Epithelial cell of esophagus (primary cell): ENCODE results near the gene KCNG2.

Experiments used
- DNase-seq: peaks from one replicate; pipeline ENCODE4 v3.0.0; 2010; ENCODE audit warnings: low read depth
- H3K4me3 ChIP-seq: 2 replicates; pipeline ENCODE4 v1.5.1; 2011; ENCODE audit warnings: mild to moderate bottlenecking, low read length, control low read depth
- TF ChIP-seq, protein P1 (sequence below): IDR thresholded peaks from 2 replicates; pipeline ENCODE4 v1.5.1; 2011; ENCODE audit warnings: low read depth, mild to moderate bottlenecking, low read length, control low read depth, inconsistent platforms; ENCODE audit not compliant: insufficient read depth; ENCODE audit errors: missing control alignments

KCNG2 gene

DNA sequence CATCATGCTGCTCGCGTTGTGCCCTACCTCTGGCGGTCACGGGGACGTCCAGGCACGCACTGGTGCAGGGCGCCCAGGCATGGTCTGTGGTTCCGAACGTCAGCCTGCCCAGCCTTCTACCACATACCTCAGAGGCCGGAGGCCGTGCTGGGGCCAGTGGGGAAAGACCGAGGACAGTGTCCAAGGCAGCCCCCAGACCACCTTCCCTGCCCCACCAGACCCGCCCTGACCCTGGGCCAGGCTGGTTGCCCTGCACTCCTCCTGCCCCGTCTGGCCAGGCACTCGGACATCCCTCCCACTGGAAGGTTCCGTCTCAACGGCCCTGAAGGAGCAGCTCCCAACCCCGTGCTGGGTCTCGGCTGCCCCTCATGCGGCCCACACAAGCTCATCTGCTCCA is 120.9 kb downstream of the KCNG2 start:
- DNase-seq, result no peak
- TF ChIP-seq, protein P1, sequence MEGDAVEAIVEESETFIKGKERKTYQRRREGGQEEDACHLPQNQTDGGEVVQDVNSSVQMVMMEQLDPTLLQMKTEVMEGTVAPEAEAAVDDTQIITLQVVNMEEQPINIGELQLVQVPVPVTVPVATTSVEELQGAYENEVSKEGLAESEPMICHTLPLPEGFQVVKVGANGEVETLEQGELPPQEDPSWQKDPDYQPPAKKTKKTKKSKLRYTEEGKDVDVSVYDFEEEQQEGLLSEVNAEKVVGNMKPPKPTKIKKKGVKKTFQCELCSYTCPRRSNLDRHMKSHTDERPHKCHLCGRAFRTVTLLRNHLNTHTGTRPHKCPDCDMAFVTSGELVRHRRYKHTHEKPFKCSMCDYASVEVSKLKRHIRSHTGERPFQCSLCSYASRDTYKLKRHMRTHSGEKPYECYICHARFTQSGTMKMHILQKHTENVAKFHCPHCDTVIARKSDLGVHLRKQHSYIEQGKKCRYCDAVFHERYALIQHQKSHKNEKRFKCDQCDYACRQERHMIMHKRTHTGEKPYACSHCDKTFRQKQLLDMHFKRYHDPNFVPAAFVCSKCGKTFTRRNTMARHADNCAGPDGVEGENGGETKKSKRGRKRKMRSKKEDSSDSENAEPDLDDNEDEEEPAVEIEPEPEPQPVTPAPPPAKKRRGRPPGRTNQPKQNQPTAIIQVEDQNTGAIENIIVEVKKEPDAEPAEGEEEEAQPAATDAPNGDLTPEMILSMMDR, result no peak
- H3K4me3 ChIP-seq, result no peak overlapping the region

DNA sequence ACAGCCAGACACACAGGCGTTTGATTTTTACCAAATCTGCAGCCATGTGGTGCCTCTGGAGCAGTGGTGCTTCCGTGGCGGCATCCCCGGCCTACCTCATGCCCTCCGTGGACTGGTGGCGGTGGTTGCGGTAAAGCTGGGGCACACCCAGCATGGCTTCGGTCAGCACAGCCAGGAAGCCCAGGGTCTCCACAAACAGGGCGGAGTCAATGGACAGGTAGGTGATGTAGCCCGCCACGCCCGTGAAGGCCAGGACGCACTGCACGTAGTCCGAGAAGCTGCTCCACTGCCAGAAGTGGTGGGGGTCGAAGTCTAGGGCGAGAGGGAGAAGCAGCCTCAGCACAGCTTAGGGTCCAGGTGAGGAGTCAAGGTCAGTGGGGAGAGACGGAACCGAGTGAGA is 121.4 kb downstream of the KCNG2 start:
- no peak overlapping the region for H3K4me3 ChIP-seq
- DNase-seq, result no peak
- TF ChIP-seq, protein P1, result no peak

DNA sequence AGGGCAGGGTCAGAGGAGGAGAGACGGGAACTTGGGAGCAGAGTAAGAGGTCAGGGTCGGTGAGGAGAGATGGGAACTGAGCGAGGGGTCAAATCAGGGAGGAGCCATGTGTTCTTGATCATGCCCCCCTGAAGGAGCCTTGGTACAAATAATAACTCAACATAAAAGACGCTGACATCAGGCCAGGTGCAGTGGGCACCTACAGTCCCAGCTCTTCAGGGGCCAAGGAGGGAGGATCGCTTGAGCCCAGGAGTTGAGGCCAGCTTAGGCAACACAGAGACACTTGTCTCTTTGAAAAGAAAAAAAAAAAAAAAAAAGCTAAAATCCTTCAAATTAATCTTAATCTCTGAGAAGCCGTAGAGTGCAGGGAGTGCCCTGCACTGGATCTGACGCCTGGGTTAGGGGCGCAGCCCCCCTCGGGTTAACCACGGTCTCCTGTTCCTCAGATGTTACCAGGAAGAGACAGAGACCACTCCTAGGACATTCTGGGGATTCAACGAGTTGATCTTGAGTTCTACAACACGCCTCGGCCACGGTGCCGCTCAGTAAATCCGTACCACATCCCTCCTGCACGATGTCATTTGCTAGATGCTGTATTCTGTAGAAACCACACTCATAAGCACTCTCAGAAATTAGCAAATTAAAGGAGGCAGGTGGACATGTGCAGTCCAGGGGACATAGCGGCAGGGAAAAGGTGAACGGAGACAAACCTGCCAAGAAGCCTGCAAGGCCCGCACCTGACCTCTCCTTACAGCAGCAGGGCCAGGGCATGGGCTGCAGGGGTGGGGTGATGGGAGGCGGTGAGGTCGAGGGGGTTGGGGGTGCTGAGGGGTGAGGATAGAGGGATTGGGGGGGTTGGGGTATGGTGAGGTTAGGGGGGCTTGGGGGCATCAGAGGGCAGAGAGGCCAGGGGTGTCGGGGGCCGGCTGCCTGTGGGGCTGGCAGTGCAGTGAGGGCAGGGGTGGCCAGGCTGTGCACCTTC is 124.5 kb downstream of the KCNG2 start:
- H3K4me3 ChIP-seq, result no peak overlapping the region
- no peak for DNase-seq
- TF ChIP-seq, protein P1, result no peak

DNA sequence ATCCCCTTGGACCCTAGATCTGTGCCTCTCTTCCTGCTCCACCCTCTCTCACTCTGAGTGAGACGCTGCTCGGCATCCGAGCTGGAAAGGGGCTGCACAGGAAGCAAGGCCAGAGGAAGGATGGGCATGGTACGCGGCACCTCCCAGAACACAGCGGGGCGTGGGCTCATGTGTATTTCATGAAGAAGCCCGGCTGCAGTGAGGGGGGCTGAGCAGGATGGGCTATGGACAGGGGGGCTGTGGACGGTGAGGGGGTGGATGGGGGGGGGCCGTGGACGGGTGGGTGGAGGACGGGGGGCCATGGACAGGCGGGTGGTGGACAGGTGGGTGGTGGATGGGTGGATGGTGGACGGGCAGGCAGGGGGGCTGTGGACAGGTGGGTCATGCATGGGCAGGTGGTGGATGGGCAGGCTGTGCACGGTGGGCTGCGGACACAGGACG is 125.3 kb downstream of the KCNG2 start:
- no peak overlapping the region for H3K4me3 ChIP-seq
- TF ChIP-seq, protein P1, result no peak
- DNase-seq, result no peak

DNA sequence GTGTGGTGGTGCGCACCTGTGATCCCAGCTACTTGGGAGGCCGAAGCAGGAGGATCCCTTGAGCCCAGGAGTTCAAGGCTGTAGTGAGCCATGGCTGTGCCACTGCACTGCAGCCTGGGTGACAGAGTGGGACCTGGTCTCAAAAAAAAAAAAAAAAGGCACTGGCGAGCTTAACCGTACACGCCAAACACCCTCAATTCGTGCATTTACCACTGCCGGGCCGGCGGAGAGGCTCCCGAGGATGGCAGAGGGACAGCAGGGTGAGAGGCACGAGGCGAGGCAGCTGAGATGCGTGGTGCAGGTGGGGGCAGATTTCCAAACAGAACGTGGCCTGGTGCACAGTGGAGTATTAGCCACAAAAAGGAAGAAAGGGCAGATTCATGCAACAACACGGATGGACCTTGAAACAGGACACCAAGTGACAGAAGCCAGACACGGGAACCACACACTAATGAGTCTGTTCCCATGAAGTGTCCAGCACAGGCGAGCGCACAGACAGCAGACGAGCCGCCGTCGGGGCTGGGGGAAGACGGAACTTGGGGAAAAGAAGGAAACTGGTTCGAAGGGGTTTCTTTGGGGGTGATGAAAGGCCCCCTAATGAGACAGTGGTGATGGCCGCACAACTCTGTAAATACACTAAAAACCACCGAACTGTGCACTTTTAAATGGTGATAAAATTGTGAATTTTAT is 126.3 kb downstream of the KCNG2 start:
- TF ChIP-seq, protein P1, result no peak
- DNase-seq, result no peak
- no peak overlapping the region for H3K4me3 ChIP-seq

DNA sequence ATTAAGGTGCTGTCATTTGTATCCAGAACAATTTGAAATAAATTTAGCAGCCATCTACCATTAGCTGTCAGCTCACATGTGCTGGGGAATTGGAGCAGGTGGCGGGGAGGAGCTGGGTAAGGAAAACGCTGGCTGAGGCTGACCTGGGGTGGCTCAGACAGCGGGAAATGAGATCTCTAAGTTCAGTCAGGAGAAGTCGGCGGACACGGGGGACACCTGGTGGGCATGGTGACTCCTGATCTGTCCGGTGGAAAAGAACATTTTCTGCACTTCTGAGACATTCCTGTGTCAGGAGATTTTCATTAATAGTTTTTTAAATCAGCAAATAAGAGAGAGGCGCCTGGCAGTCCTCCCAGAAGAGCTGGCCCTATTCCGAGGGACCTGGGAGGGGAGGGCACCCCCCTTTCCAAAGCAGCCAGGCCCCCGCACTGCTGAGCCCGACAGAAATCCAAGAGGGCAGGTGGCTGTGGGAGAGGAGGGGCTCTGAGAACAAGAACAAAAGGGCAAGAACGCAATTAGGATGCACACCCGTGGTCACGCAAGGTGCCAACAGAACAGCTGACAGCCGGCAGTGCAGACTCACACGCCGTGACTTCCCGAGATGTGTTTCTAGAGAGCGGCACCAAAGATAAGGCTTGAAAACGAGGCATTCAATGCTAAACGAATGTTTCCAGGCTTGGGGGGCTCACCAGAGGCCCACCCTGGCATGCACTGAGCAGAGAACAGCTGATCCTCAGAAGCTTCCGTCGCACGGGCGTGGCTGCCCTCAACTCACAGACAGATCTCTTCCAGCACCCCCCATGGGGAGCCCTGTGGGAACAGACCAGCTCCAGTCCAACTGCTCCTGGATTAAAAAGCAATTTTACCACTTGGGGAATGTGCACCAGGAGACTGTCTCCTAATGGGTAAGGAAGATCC is 127.3 kb downstream of the KCNG2 start:
- no peak overlapping the region for H3K4me3 ChIP-seq
- no peak for DNase-seq
- TF ChIP-seq, protein P1, result no peak
